Esophagus (tissue), 2 donors: ENCODE results near the gene ADAMTS6. TPM values are rescaled to one million over a fixed set of nuclear protein-coding genes. Genes with fewer than 3 reads are reported as not detected.

Source experiments
- H3K27ac ChIP-seq, 2 donors: one replicate each; pipeline ENCODE4 v1.5.1; 2013; ENCODE audit warnings: low read depth in 2 of 2, mild to moderate bottlenecking in 2 of 2, inconsistent platforms in 1 of 2, low read length in 1 of 2, moderate library complexity in 1 of 2
- H3K27me3 ChIP-seq, 2 donors: one replicate each; pipeline ENCODE4 v1.6.1; 2013; ENCODE audit warnings: low read length in 2 of 2, control low read depth in 1 of 2, mild to moderate bottlenecking in 1 of 2; ENCODE audit not compliant: insufficient read depth in 2 of 2, control insufficient read depth in 1 of 2
- H3K36me3 ChIP-seq, 2 donors: one replicate each; pipeline ENCODE4 v1.6.1; 2013; ENCODE audit warnings: low read length in 1 of 2; ENCODE audit not compliant: control insufficient read depth in 2 of 2, insufficient read depth in 2 of 2
- H3K4me1 ChIP-seq, 2 donors: one replicate each; pipeline ENCODE4 v1.6.1; 2013; ENCODE audit warnings: low read length in 1 of 2; ENCODE audit not compliant: control insufficient read depth in 2 of 2, insufficient read depth in 2 of 2
- H3K4me3 ChIP-seq, 2 donors: one replicate each; pipeline ENCODE4 v1.5.1; 2013; ENCODE audit warnings: low read length in 2 of 2, mild to moderate bottlenecking in 2 of 2, low read depth in 1 of 2, moderate library complexity in 1 of 2
- H3K9me3 ChIP-seq, 2 donors: one replicate each; pipeline ENCODE4 v1.6.1; 2013; ENCODE audit warnings: mild to moderate bottlenecking in 2 of 2, low read depth in 1 of 2, low read length in 1 of 2, moderate library complexity in 1 of 2; ENCODE audit not compliant: control insufficient read depth in 2 of 2, insufficient read depth in 1 of 2
- WGBS, 2 donors: extraction: QIAGEN DNeasy Blood & Tissue Kit; methylation state at CpG; one replicate each; pipeline ENCODE4 v1.1.7; 2013; 5-methylcytosine and 5-hydroxymethylcytosine counted together
- polyA plus RNA-seq, 2 donors: library from polyadenylated mRNA; stranded (reverse); fragments of 200-250 nt; gene quantifications; one replicate each; pipeline ENCODE4 v1.2.3, GENCODE V29; 2013
- donor health status: healthy with polysubstance abuse.
- donor health status: Bipolar disorder and iron deficiency.

The ADAMTS6 gene
- polyA plus RNA-seq, 2 donors, result 0.16 to 0.25 TPM

DNA sequence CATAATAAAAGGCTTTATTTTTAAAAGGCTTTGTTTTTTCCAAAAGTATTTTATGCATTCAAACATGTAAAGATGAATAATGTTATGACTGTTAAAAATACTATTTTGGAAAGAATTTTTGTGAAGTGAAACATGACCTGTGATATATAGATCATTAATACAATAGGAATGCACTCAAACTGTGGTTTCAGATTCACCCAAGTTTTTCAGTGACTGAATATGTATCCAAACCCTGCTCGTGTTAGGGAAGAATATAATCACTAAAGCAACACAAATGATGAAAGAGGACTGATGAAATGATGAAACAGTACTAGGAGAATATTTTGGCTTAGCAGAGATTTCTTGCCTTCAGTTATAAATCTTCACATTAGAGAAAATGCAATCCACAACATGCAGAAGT lies 278.0 kb downstream of the ADAMTS6 start:
- Histone ChIP-seq H3K9me3 (no peaks in the 10 kb centered on the region), H3K27me3 (no peaks in the 10 kb centered on the region), H3K27ac (no peak overlapping the region), H3K4me3 (no peak overlapping the region), H3K4me1 (no peaks in the 10 kb centered on the region), H3K36me3 (no peaks in the 10 kb centered on the region)
- 58 to 61% methylated on average over 1 of the region's 1 CpG for WGBS, 2 donors

DNA sequence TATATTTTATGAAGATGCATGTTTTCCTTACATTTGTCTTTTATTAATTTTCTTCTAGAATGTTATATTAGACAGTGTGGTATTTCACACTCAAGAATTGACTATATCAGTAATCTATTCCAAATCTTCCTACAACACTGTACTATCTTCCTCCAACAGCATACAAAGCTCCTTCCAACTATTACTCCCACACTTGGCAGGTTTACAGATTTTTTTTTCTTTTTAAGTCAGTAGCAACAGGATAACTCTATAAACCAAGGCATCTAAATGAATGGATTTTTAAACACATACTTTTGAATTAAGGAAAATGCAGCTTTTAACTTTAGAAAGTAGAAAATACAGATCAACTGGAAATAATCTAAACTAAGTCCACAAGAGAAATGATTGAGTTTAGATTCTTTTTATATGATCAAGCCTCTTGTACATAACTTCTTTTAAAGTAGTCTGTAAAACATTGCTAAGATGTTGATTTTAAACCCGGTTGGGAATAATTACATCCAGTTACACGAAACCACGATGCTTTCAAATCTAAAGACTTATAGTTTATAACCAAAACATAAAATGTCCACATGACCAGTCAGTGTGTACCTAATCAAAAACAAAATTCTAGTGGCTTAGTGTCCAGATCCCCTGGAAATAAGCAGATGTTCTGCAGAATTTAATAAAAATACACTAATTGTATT lies 281.6 kb downstream of the ADAMTS6 start:
- Histone ChIP-seq H3K9me3 (no peaks in the 10 kb centered on the region), H3K27ac (no peak overlapping the region), H3K36me3 (no peaks in the 10 kb centered on the region), H3K27me3 (no peaks in the 10 kb centered on the region), H3K4me3 (no peak overlapping the region), H3K4me1 (no peaks in the 10 kb centered on the region)
- 34 to 56% methylated on average over 3 of the region's 3 CpGs for WGBS, 2 donors

DNA sequence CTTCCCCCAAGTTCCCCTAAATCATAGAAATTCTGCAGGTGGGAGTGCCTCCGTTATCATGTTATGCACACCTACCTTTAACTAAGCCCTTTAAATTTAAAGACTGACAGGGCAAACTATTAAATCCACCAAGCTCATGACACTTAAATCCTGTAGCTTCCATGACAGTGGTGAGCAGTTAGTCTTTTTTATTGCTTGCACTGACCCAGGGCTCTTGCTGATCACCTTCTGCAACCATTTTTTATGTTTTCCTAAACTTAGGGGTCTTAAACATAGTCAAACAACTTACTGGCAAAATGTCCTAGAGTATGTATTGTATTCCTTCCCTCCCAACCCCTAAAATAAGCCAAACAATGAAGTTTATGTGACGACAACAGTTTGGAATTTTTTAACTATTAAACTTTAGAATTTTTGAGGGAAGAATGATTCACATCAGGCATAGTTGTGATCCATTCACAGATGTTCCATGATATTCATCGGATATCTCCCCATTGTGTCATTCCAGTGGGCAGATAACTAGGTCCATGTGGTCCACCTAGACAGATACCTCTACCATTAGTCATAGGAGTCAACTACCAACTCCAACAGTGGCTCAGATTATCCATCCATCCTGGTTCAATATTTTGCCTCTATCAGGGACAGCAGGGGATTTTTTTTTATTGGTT lies 283.1 kb downstream of the ADAMTS6 start:
- Histone ChIP-seq H3K27me3 (no peaks in the 10 kb centered on the region), H3K4me1 (no peaks in the 10 kb centered on the region), H3K27ac (no peak overlapping the region), H3K36me3 (no peaks in the 10 kb centered on the region), H3K4me3 (no peak overlapping the region), H3K9me3 (no peaks in the 10 kb centered on the region)
- WGBS, 2 donors, result 74 to 88% methylated on average over 3 of the region's 3 CpGs

DNA sequence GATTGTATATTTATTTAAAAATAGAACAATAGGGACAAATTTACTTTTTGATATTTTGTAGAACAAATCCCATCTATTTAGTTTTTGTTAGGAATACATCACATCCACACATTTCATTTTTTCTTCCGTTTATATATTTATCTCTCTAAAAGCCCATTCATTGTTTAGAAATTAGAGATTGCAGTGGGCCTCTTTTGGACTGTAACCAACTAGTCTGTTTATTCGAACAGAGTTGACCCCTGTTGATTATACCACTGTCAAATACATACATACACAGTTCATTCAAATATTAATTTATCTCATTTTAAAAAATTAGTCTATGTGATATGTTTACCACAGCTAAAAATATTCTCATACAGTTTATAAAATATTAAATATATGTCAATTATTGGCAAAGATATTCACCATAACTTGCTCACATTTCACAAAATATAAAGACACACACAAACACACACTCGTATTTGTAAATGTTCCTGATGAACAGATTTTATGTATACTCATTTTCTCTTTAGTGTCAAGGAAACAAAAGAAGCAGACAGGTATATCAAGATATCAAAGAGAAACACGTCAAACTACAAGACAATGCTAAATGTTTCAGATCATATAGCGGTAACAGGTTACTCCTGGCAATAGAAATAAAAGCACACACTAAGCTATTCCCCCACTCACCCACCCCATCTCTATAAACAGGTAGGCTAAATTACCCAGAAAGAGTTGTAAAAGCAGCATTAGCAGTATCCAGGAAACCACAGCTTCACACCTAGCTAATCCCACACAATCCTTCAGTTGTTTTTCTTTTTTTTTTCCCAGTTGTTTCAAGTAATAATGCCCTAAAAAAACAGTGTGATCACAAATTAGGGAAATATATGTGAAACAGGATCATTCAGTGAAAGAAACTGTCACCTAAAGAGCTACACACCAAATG lies 283.9 kb downstream of the ADAMTS6 start:
- Histone ChIP-seq H3K27ac (no peak overlapping the region), H3K4me3 (no peak overlapping the region), H3K36me3 (no peaks in the 10 kb centered on the region), H3K4me1 (no peaks in the 10 kb centered on the region), H3K9me3 (no peaks in the 10 kb centered on the region), H3K27me3 (no peaks in the 10 kb centered on the region)
- 58 to 60% methylated on average over 5 of the region's 5 CpGs for WGBS, 2 donors

DNA sequence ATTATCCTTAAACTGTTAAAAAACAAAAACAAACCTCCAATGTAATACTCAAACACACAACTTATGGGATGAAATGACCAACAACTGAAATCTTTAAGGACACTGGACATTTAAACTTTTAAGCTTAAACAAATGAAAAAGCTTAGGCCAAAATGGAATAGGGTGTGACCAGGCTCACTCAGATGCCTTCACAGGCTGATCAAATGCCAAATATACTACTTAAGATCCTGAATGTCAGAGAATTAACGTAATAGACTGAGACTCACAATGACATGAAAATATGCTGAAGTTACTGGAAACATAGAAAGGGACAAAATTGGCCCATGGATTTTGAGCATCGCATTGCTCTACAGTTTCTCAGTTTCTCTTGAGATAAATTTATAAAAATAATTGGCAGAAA lies 286.8 kb downstream of the ADAMTS6 start:
- Histone ChIP-seq H3K4me3 (no peak overlapping the region), H3K27ac (no peak overlapping the region), H3K9me3 (no peaks in the 10 kb centered on the region), H3K4me1 (no peaks in the 10 kb centered on the region), H3K36me3 (no peaks in the 10 kb centered on the region), H3K27me3 (no peaks in the 10 kb centered on the region)
- WGBS, 2 donors, result 81 to 93% methylated on average over 2 of the region's 2 CpGs

DNA sequence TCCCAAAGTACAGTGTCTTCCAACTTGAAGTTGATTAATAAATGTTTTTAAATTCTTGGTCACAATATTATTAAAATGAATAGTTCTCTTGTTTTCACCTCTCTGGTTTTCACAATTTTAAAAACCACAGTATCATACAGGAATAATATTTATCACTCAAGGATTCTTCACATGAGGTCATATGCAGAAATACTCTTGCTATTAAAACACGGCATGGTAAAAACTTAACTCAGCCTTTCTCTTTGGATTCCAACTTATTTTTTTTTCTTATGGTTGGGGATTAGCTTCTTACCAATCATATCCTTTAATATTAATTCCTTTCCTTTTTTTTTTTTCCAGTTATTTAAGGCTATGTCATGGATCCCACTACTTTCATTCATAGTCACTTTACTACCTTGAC lies 289.4 kb downstream of the ADAMTS6 start:
- WGBS, 2 donors, result 74 to 77% methylated on average over 1 of the region's 1 CpG
- no peak overlapping the region for H3K27ac ChIP-seq
- H3K36me3 ChIP-seq, result no peaks in the 10 kb centered on the region
- H3K9me3 ChIP-seq, result no peaks in the 10 kb centered on the region
- no peak overlapping the region for H3K4me3 ChIP-seq
- no peaks in the 10 kb centered on the region for H3K27me3 ChIP-seq
- no peaks in the 10 kb centered on the region for H3K4me1 ChIP-seq

DNA sequence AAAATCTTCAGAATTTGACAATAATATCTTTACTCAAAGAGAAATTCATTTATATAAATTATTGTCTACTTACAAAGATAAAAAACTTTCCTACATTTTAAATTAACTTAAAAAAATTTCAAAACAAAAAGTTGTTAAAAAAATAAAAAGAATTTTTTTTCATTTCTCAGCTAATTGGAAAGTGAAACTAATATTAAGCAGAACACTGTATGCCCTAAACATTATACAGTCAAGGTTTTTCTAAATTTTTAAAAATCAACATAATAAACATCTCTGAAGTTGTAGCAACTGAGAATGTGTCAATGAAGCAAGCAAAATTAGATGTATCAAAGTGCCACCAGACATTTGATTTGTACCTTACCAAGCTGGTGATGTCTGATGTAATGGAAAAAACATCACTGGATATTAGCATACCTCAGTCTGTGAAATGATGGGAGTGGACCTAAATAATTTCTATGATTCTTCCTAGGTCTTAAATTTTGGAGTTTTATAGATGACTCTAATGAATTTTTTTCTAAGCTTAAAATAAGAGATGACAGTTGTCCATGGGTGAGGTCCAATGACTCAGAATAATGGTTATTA lies 290.1 kb downstream of the ADAMTS6 start:
- no peaks in the 10 kb centered on the region for H3K9me3 ChIP-seq
- no peaks in the 10 kb centered on the region for H3K4me1 ChIP-seq
- no peaks in the 10 kb centered on the region for H3K36me3 ChIP-seq
- no peaks in the 10 kb centered on the region for H3K27me3 ChIP-seq
- no peak overlapping the region for H3K4me3 ChIP-seq
- no peak overlapping the region for H3K27ac ChIP-seq

DNA sequence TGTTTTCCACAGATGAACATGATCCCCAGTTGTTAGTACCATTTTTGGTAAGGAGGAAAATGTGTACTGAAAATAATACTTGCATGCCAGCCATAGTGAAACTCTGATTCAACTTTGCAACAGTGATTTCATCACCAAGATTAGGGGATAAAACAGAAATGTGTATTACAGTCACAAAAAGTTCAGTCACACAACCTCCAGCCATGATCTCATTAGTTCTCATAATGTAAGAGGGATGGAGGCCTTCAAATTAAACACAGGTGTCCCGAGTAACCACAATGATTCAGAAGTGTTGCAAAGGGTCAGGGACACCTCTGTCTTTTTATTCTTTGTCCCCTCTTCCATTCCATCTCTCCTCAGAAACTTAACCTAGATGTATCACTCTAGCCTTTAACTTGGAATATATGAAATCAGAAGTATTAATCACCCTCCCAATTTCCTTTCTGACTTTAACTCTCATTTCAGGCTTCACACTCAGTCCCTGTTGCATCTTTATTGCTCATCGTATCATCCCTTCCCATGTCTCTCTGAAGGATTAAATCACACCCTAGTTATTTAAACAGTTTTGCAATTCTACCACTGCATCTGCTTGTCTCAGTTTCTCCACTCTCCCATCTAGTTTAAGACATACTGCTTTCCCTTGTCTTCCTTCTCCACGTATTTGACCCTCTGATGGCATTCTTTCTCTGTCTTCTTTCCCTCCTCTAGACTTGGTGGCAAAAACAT lies 291.2 kb downstream of the ADAMTS6 start:
- no peaks in the 10 kb centered on the region for H3K4me1 ChIP-seq
- no peak overlapping the region for H3K4me3 ChIP-seq
- no peaks in the 10 kb centered on the region for H3K9me3 ChIP-seq
- no peak overlapping the region for H3K27ac ChIP-seq
- H3K36me3 ChIP-seq, result no peaks in the 10 kb centered on the region
- no peaks in the 10 kb centered on the region for H3K27me3 ChIP-seq
- 68% methylated on average over 3 of the region's 3 CpGs for WGBS, 2 donors

DNA sequence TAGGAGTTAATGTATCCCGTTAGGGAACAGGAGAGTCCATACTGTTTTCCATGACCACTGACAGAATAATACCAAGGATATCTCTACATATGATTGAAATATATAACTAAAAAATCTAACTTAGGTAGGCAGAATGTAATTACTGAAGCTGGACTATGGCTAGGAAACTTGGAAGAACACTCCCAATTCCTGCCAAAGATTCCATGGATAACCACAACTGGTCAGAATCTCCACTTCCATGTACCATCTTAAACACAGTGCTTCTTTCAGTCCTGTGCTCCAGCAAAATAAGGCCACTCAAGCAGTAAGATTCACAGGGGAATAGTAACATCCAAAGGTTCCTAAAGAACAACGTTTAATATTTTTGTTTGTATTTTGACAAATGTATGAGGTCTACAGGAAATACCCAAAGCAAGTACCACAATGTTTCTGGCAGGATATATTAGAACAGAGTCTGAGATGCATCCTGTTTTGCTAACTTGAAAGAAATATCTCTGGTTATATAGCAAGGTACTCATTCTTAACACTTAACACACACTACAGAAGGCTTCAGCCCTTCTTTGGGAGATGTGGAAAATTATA lies 295.0 kb downstream of the ADAMTS6 start:
- H3K9me3 ChIP-seq, result no peaks in the 10 kb centered on the region
- no peaks in the 10 kb centered on the region for H3K27me3 ChIP-seq
- H3K4me3 ChIP-seq, result no peak overlapping the region
- 76 to 80% methylated on average over 2 of the region's 2 CpGs for WGBS, 2 donors
- H3K4me1 ChIP-seq, result no peaks in the 10 kb centered on the region
- no peaks in the 10 kb centered on the region for H3K36me3 ChIP-seq
- no peak overlapping the region for H3K27ac ChIP-seq
